HepG2 (cell line): ENCODE data around the gene CSK. TPM values are rescaled to one million over a fixed set of nuclear protein-coding genes. Genes with fewer than 3 reads are reported as not detected.
A peak's percentile ranks its signal among the peaks of the same experiment; 100 is the strongest.

Experiments
- ETV5 ChIP-seq: IDR thresholded peaks from 2 replicates; pipeline ENCODE4 v1.6.1; 2018; ENCODE audit warnings: missing biosample characterization, missing genetic modification reagents, inconsistent platforms, borderline replicate concordance
- GATAD2A ChIP-seq: IDR thresholded peaks from 2 replicates; pipeline ENCODE4 v1.6.1; 2016
- MYC ChIP-seq: sonication (generic); formaldehyde crosslinking; IDR thresholded peaks from 2 replicates; pipeline ENCODE4 v1.9.0; 2021; ENCODE audit warnings: missing genetic modification reagents, borderline replicate concordance
- NR2C2 ChIP-seq: sonication (generic); formaldehyde crosslinking; IDR thresholded peaks from 2 replicates; pipeline ENCODE4 v1.4.0; 2020; ENCODE audit warnings: missing genetic modification reagents, mild to moderate bottlenecking, moderate library complexity, borderline replicate concordance
- PATZ1 ChIP-seq: sonication (generic); formaldehyde crosslinking; IDR thresholded peaks from 2 replicates; pipeline ENCODE4 v1.4.0; 2020; ENCODE audit warnings: missing genetic modification reagents
- PLRG1 ChIP-seq: fragments of 450-650 bp; conservative IDR thresholded peaks from 2 replicates; pipeline ENCODE4 v1.6.1; 2016
- PRMT3 ChIP-seq: sonication (generic); formaldehyde crosslinking; IDR thresholded peaks from 2 replicates; pipeline ENCODE4 v1.8.1; 2022; ENCODE audit warnings: low read depth, mild to moderate bottlenecking, moderate library complexity, missing genetic modification reagents, borderline replicate concordance
- SOX6 ChIP-seq, 2 experiments: fragments of 450-650 bp in 1 of 2; sonication (generic) in 1 of 2; formaldehyde crosslinking in 1 of 2; IDR thresholded peaks; 2 replicates each; pipeline versions ENCODE4 v1.4.0 to v1.6.1; 2017 to 2020; ENCODE audit warnings: antibody characterized with exemption in 1 of 2, mild to moderate bottlenecking in 1 of 2, missing genetic modification reagents in 1 of 2
- THAP9 ChIP-seq: sonication (generic); formaldehyde crosslinking; IDR thresholded peaks from 2 replicates; pipeline ENCODE4; 2020; ENCODE audit warnings: missing genetic modification reagents, mild to moderate bottlenecking, borderline replicate concordance
- ZNF18 ChIP-seq: sonication (generic); formaldehyde crosslinking; IDR thresholded peaks from 2 replicates; pipeline ENCODE4 v1.8.0; 2022; ENCODE audit warnings: mild to moderate bottlenecking, missing genetic modification reagents; ENCODE audit not compliant: insufficient replicate concordance
- ZNF180 ChIP-seq: sonication (generic); formaldehyde crosslinking; IDR thresholded peaks from 2 replicates; pipeline ENCODE4 v1.4.0; 2020; ENCODE audit warnings: low read depth, missing genetic modification reagents, borderline replicate concordance
- ZNF274 ChIP-seq: sonication (generic); formaldehyde crosslinking; IDR thresholded peaks from 2 replicates; pipeline ENCODE4 v1.5.1; 2020; ENCODE audit warnings: mild to moderate bottlenecking, missing genetic modification reagents
- ZNF367 ChIP-seq: sonication (generic); formaldehyde crosslinking; IDR thresholded peaks from 2 replicates; pipeline ENCODE4 v1.4.0; 2020; ENCODE audit warnings: missing genetic modification reagents, borderline replicate concordance
- ZNF441 ChIP-seq: sonication (generic); formaldehyde crosslinking; IDR thresholded peaks from 2 replicates; pipeline ENCODE4 v1.7.0; 2021; ENCODE audit warnings: missing genetic modification reagents, borderline replicate concordance
- ZNF687 ChIP-seq: sonication (generic); formaldehyde crosslinking; IDR thresholded peaks from 2 replicates; pipeline ENCODE4 v1.5.1; 2020; ENCODE audit warnings: mild to moderate bottlenecking, missing genetic modification reagents, moderate library complexity
- ZNF883 ChIP-seq: sonication (generic); formaldehyde crosslinking; IDR thresholded peaks from 2 replicates; pipeline ENCODE4 v1.5.1; 2020; ENCODE audit warnings: mild to moderate bottlenecking, missing genetic modification reagents; ENCODE audit errors: not compliant biosample characterization
- polyA plus RNA-seq, 8 experiments: library from polyadenylated mRNA; depleted of rRNA in 3 of 8; stranded (reverse) in 7 of 8; unstranded in 1 of 8; fragments of >200 nt; fragmentation: Illumina TruSeq in 4 of 8; extraction: Trizol in 4 of 8; gene quantifications; 2 replicates each; pipeline versions ENCODE4 v1.2.1 to v1.2.3, GENCODE V29; 2011 to 2016; ENCODE audit warnings: low read depth in 4 of 8, missing spikeins in 1 of 8, mixed read lengths in 1 of 8; ENCODE audit not compliant: insufficient read depth in 1 of 8
- total RNA-seq, 5 experiments: library from RNA; depleted of rRNA; stranded (reverse); fragments of >200 nt; fragmentation: Illumina TruSeq; extraction: Trizol; gene quantifications; 2 replicates each; pipeline ENCODE4 v1.2.3, GENCODE V29; 2016; ENCODE audit warnings: low read depth in 1 of 5

The CSK gene
- total and polyA plus RNA-seq, 2 of the 13 experiments (the other 11 are each of a cell fraction or from before 2014, with no cell fraction given): 12.5 to 21.3 TPM

GRCh38 chr15:74776821-74777768 is 4.8 kb upstream of the CSK start (continued):
- TF ChIP-seq ZNF18 (CRISPR knock-in tag) (no peak), PLRG1 (no peak), SOX6 (IDR thresholded peaks at IDR 0.05) (no peak), SOX6 (CRISPR knock-in tag; IDR thresholded peaks at IDR 0.05) (0 out of 2 replicates have a peak, but pooled peaks have one; percentile 33), ZNF687 (CRISPR knock-in tag) (peak; percentile 52), GATAD2A (peak; percentile 27; the same call in 1 of the 2 replicates), NR2C2 (CRISPR knock-in tag) (0 out of 2 replicates have a peak, but pooled peaks have one; percentile 37), PATZ1 (CRISPR knock-in tag) (peak; percentile 32; the same call in 1 of the 2 replicates), ETV5 (CRISPR knock-in tag) (peak; percentile 58; the same call in 1 of the 2 replicates), ZNF883 (no peak), ZNF180 (CRISPR knock-in tag) (no peak), MYC (CRISPR knock-in tag) (no peak), PRMT3 (CRISPR knock-in tag) (no peak), ZNF274 (CRISPR knock-in tag) (no peak), THAP9 (CRISPR knock-in tag) (peak; percentile 77; the same call in 1 of the 2 replicates), ZNF367 (CRISPR knock-in tag) (no peak), ZNF441 (CRISPR knock-in tag) (no peak)
